Lung (tissue), 12 donors: Measurements from ENCODE around the gene CLDN1. TPM values are rescaled to one million over a fixed set of nuclear protein-coding genes. Genes with fewer than 3 reads are reported as not detected.

ENCODE experiments used
- ATAC-seq: fragments of 200-7000 bp; cut with Tn5 transposase; one replicate; pipeline ENCODE4 v1.9.1; 2020; ENCODE audit warnings: moderate number of reproducible peaks; ENCODE audit not compliant: insufficient read depth, low FRiP score
- DNase-seq, 3 donors: peaks; one replicate each; pipeline ENCODE4 v3.0.0-alpha.2; 2013 to 2017
- H3K27ac ChIP-seq, 2 donors: one replicate each; pipeline ENCODE4 v1.5.1; 2013; ENCODE audit warnings: mild to moderate bottlenecking in 2 of 2, moderate library complexity in 2 of 2, control low read depth in 1 of 2, inconsistent platforms in 1 of 2, low read depth in 1 of 2, low read length in 1 of 2
- H3K27me3 ChIP-seq, 3 donors: one replicate each; pipeline ENCODE4 v1.5.1; 2013; ENCODE audit warnings: low read length in 2 of 3; ENCODE audit not compliant: control insufficient read depth in 3 of 3, insufficient read depth in 3 of 3
- H3K36me3 ChIP-seq, 4 donors: one replicate each; pipeline ENCODE4 v1.5.1; 2013; ENCODE audit warnings: low read length in 4 of 4, mild to moderate bottlenecking in 1 of 4, moderate library complexity in 1 of 4; ENCODE audit not compliant: control insufficient read depth in 4 of 4, insufficient read depth in 4 of 4
- H3K4me1 ChIP-seq, 5 donors: one replicate each; pipeline ENCODE4 v1.5.1; 2013; ENCODE audit warnings: low read length in 5 of 5, mild to moderate bottlenecking in 2 of 5, moderate library complexity in 1 of 5; ENCODE audit not compliant: control insufficient read depth in 5 of 5, insufficient read depth in 5 of 5
- H3K4me3 ChIP-seq: one replicate; pipeline ENCODE4 v1.5.1; 2013; ENCODE audit warnings: mild to moderate bottlenecking, control low read depth, moderate library complexity
- H3K9ac ChIP-seq, 2 donors: one replicate each; pipeline ENCODE4 v1.5.1; 2013; ENCODE audit warnings: low read length in 2 of 2, control low read depth in 1 of 2; ENCODE audit not compliant: insufficient read depth in 1 of 2
- H3K9me3 ChIP-seq, 4 donors: one replicate each; pipeline ENCODE4 v1.5.1; 2013; ENCODE audit warnings: low read length in 3 of 4, mild to moderate bottlenecking in 1 of 4, moderate library complexity in 1 of 4; ENCODE audit not compliant: control insufficient read depth in 4 of 4, insufficient read depth in 3 of 4
- WGBS, 2 donors: extraction: QIAGEN DNeasy Blood & Tissue Kit; methylation state at CpG; one replicate each; pipeline ENCODE4 v1.1.7; 2013; 5-methylcytosine and 5-hydroxymethylcytosine counted together
- polyA plus RNA-seq, 2 donors: library from polyadenylated mRNA; stranded (reverse); fragments of 200-250 nt; gene quantifications; one replicate each; pipeline ENCODE4 v1.2.1, GENCODE V29; 2013
- total RNA-seq, 2 donors: library from RNA; depleted of rRNA in 1 of 2; stranded (reverse); fragments of >200 nt in 1 of 2; gene quantifications; one replicate each; pipeline ENCODE4 v1.2.1, GENCODE V29; 2014 to 2021
- TF ChIP-seq, protein P1 (sequence below): IDR thresholded peaks from 2 replicates; pipeline ENCODE4 v1.5.1; 2012; ENCODE audit warnings: mild to moderate bottlenecking; ENCODE audit errors: control extremely low read depth, extremely low read depth
- donor health status: control.
- donor health status: control.
- donor health status: Bipolar disorder and iron deficiency.
- donor health status: healthy.
- donor health status: DM: yes; HTN: yes; CAD: no.

CLDN1 gene
- total and polyA plus RNA-seq, 4 donors: 7.1 to 29.8 (median 13.4) TPM

GRCh38 chr3:190314741-190315140 is 7.5 kb downstream of the CLDN1 start:
- Histone ChIP-seq H3K27ac (no peak overlapping the region), H3K4me1 (no peaks in the 10 kb centered on the region), H3K9me3 (no peaks in the 10 kb centered on the region), H3K27me3 (no peaks in the 10 kb centered on the region), H3K9ac (no peak overlapping the region), H3K36me3 (no peaks in the 10 kb centered on the region), H3K4me3 (no peak overlapping the region)
- TF ChIP-seq, protein P1, sequence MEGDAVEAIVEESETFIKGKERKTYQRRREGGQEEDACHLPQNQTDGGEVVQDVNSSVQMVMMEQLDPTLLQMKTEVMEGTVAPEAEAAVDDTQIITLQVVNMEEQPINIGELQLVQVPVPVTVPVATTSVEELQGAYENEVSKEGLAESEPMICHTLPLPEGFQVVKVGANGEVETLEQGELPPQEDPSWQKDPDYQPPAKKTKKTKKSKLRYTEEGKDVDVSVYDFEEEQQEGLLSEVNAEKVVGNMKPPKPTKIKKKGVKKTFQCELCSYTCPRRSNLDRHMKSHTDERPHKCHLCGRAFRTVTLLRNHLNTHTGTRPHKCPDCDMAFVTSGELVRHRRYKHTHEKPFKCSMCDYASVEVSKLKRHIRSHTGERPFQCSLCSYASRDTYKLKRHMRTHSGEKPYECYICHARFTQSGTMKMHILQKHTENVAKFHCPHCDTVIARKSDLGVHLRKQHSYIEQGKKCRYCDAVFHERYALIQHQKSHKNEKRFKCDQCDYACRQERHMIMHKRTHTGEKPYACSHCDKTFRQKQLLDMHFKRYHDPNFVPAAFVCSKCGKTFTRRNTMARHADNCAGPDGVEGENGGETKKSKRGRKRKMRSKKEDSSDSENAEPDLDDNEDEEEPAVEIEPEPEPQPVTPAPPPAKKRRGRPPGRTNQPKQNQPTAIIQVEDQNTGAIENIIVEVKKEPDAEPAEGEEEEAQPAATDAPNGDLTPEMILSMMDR: no peak
- DNase-seq (no peak), ATAC-seq (no peak)
- 34 to 36% methylated on average over 1 of the region's 1 CpG for WGBS, 2 donors

DNA sequence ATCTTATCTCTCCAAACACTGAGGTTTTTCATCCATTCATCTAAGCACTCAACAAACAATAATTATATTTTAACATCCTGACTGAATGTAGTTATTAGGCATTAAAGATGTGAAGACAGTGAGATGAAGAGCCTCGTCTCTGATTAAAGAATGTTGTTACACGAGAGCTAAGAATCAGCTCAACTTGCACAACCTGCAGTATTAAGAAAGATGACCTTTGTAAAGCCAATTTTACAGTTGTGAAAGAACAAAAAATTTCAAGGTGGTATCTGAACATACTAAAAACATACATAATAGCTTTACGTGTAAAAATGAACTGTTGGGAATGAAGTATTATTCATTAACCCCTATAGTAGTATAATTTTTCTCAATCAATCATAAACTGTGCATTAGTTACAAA is 12.8 kb downstream of the CLDN1 start:
- WGBS, 2 donors: 71 to 87% methylated on average over 3 of the region's 3 CpGs
- Histone ChIP-seq H3K9me3 (no peaks in the 10 kb centered on the region), H3K27ac (no peak overlapping the region), H3K4me3 (no peak overlapping the region), H3K9ac (no peak overlapping the region), H3K36me3 (no peaks in the 10 kb centered on the region), H3K27me3 (no peaks in the 10 kb centered on the region), H3K4me1 (no peaks in the 10 kb centered on the region)
- DNase-seq (no peak), ATAC-seq (no peak)
- TF ChIP-seq, protein P1: no peak

- H3K4me1 ChIP-seq: no peaks in the 10 kb centered on the region
- H3K4me3 ChIP-seq: no peak overlapping the region
- ATAC-seq (no peak), DNase-seq (no peak)
- no peaks in the 10 kb centered on the region for H3K9me3 ChIP-seq
- TF ChIP-seq, protein P1: no peak
- H3K36me3 ChIP-seq: no peaks in the 10 kb centered on the region
- no peaks in the 10 kb centered on the region for H3K27me3 ChIP-seq
- H3K9ac ChIP-seq: no peak overlapping the region
- H3K27ac ChIP-seq: no peak overlapping the region
- WGBS, 2 donors: 92 to 95% methylated on average over 5 of the region's 5 CpGs
Measured at GRCh38 chr3:190308154-190308553, 14.1 kb downstream of the CLDN1 start.

DNA sequence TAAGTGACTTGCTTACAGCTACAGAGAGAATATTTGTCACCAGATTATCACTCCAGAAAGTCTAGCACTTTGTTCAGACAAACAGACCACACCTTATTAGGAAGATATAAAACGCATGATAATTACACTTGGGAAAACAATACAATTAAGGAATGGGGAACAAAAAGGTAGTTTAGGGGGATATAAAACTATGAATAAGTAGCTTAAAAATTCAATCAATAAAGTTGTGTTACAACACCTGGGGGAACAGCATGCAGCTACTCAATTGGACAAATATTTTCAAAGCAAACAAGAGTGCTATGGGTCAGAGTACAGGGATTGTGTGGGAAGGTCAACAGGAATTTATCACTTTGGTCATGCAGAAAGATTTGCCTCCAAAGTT is 15.1 kb downstream of the CLDN1 start:
- H3K9ac ChIP-seq: no peak overlapping the region
- 56 to 82% methylated on average over 1 of the region's 1 CpG for WGBS, 2 donors

More for the DNA sequence above, 15.1 kb downstream of the CLDN1 start:
- Histone ChIP-seq H3K27me3 (no peaks in the 10 kb centered on the region), H3K27ac (no peak overlapping the region), H3K4me3 (no peak overlapping the region), H3K9me3 (no peaks in the 10 kb centered on the region), H3K36me3 (no peaks in the 10 kb centered on the region), H3K4me1 (no peaks in the 10 kb centered on the region)
- no peak for ATAC-seq
- no peak for DNase-seq
- TF ChIP-seq, protein P1: no peak
